Measurements from ENCODE around the gene CARS2.
A peak's percentile ranks its signal among the peaks of the same experiment; 100 is the strongest.
"Not testable (repeated sequence)": the region's sequence is repeated elsewhere in the genome, so short reads cannot be mapped to it uniquely, and the experiment has no call there.

Gene CARS2

GRCh38 chr13:110681868-110682550 is 23.9 kb downstream of the CARS2 start:
- no peak for DNase-seq

GRCh38 chr13:110680852-110681251 is 25.1 kb downstream of the CARS2 start:
- no peak for DNase-seq

- DNase-seq: no peak
Observed at GRCh38 chr13:110677731-110678545, 28.0 kb downstream of the CARS2 start.

GRCh38 chr13:110676595-110677587 is 29.0 kb downstream of the CARS2 start:
- DNase-seq: peak in 1 of 4 experiments; percentile 10

GRCh38 chr13:110669814-110670213 is 36.1 kb downstream of the CARS2 start:
- not testable (repeated sequence) for DNase-seq

GRCh38 chr13:110669036-110669435 is 36.9 kb downstream of the CARS2 start:
- no peak for DNase-seq

- DNase-seq: no peak
Observed at GRCh38 chr13:110666255-110666533, 39.7 kb downstream of the CARS2 start.

GRCh38 chr13:110665491-110666254 is 40.2 kb downstream of the CARS2 start:
- DNase-seq: no peak

- no peak for DNase-seq
Observed at GRCh38 chr13:110664673-110665072, 41.2 kb downstream of the CARS2 start.

- DNase-seq: no peak
Observed at GRCh38 chr13:110664041-110664440, 41.9 kb downstream of the CARS2 start.

GRCh38 chr13:110663491-110663890 is 42.4 kb downstream of the CARS2 start:
- DNase-seq: no peak

- no peak for DNase-seq
Observed at GRCh38 chr13:110662777-110663443, 43.0 kb downstream of the CARS2 start.

GRCh38 chr13:110662091-110662490 is 43.8 kb downstream of the CARS2 start:
- no peak for DNase-seq

GRCh38 chr13:110661256-110661655 is 44.7 kb downstream of the CARS2 start:
- DNase-seq: no peak

GRCh38 chr13:110658218-110658911 is 47.6 kb downstream of the CARS2 start:
- not testable (repeated sequence) for DNase-seq

- DNase-seq: no peak
Observed at GRCh38 chr13:110657196-110657595, 48.7 kb downstream of the CARS2 start.

- no peak for DNase-seq
Observed at GRCh38 chr13:110653851-110654250, 52.1 kb downstream of the CARS2 start.

- DNase-seq: no peak
Observed at GRCh38 chr13:110653271-110653670, 52.6 kb downstream of the CARS2 start.

- DNase-seq: no peak
Observed at GRCh38 chr13:110652764-110653163, 53.2 kb downstream of the CARS2 start.

GRCh38 chr13:110652231-110652730 is 53.6 kb downstream of the CARS2 start:
- DNase-seq: no peak

- no peak for DNase-seq
Observed at GRCh38 chr13:110651726-110652230, 54.1 kb downstream of the CARS2 start.
